OCI-LY1 (cell line): Measurements from ENCODE around the gene SRBD1.

ENCODE experiments used
- H2AFZ ChIP-seq: fragments of 200-600 bp; sonication (generic), shearing (Covaris generic); 2 replicates; pipeline ENCODE4 v1.6.0; 2014; ENCODE audit warnings: antibody characterized with exemption, mild to moderate bottlenecking, low read length
- H3F3A ChIP-seq: fragments of 200-600 bp; sonication (generic), shearing (Covaris generic); 2 replicates; pipeline ENCODE4 v1.6.0; 2014; ENCODE audit warnings: mild to moderate bottlenecking, antibody characterized with exemption, low read length, moderate library complexity; ENCODE audit not compliant: insufficient read depth
- H3K27ac ChIP-seq: fragments of 200-600 bp; sonication (generic); 2 replicates; pipeline ENCODE4 v1.5.1; 2014; ENCODE audit warnings: low read length, mixed run types, mild to moderate bottlenecking, low read depth; ENCODE audit not compliant: poor library complexity, severe bottlenecking
- H3K27me3 ChIP-seq: fragments of 200-600 bp; sonication (generic); 2 replicates; pipeline ENCODE4 v1.6.0; 2014; ENCODE audit warnings: antibody characterized with exemption, mild to moderate bottlenecking, low read length, moderate library complexity; ENCODE audit not compliant: insufficient read depth
- H3K36me3 ChIP-seq: fragments of 200-600 bp; sonication (generic); 2 replicates; pipeline ENCODE4 v1.6.1; 2014; ENCODE audit warnings: mild to moderate bottlenecking, antibody characterized with exemption, low read length, moderate library complexity, mixed read lengths; ENCODE audit not compliant: insufficient read depth
- H3K4me1 ChIP-seq: fragments of 200-600 bp; sonication (generic); 2 replicates; pipeline ENCODE4 v1.5.1; 2014; ENCODE audit warnings: mild to moderate bottlenecking, low read length, moderate library complexity; ENCODE audit not compliant: insufficient read depth, severe bottlenecking
- H3K4me2 ChIP-seq: fragments of 200-600 bp; sonication (generic), shearing (Covaris generic); 2 replicates; pipeline ENCODE4 v1.6.1; 2014; ENCODE audit warnings: low read length
- H3K4me3 ChIP-seq: fragments of 200-600 bp; sonication (generic); 2 replicates; pipeline ENCODE4 v1.5.1; 2014; ENCODE audit warnings: low read length, low read depth, mild to moderate bottlenecking, mixed read lengths; ENCODE audit not compliant: poor library complexity, severe bottlenecking
- H3K79me2 ChIP-seq: fragments of 200-600 bp; shearing (Covaris generic); 2 replicates; pipeline ENCODE4 v1.6.1; 2016; ENCODE audit warnings: mixed run types, low read length, mixed read lengths; ENCODE audit not compliant: insufficient read depth
- H3K9ac ChIP-seq: fragments of 200-600 bp; sonication (generic), shearing (Covaris generic); 2 replicates; pipeline ENCODE4 v1.6.1; 2014; ENCODE audit warnings: mild to moderate bottlenecking, low read length, mixed read lengths
- H3K9me2 ChIP-seq: fragments of 200-600 bp; sonication (generic), shearing (Covaris generic); 2 replicates; pipeline ENCODE4 v1.6.1; 2014; ENCODE audit warnings: low read depth, mild to moderate bottlenecking, low read length, mixed read lengths
- H3K9me3 ChIP-seq: fragments of 200-600 bp; shearing (Covaris generic); 2 replicates; pipeline ENCODE4 v1.6.1; 2014; ENCODE audit warnings: low read length, mixed read lengths
- H4K20me1 ChIP-seq: fragments of 200-600 bp; sonication (generic), shearing (Covaris generic); 2 replicates; pipeline ENCODE4 v1.6.0; 2016; ENCODE audit warnings: mild to moderate bottlenecking, low read length; ENCODE audit not compliant: insufficient read depth
- CTCF ChIP-seq: fragments of 200-600 bp; sonication (generic), shearing (Covaris generic); IDR thresholded peaks from 2 replicates; pipeline ENCODE4 v1.5.1; 2017; ENCODE audit warnings: mild to moderate bottlenecking, antibody characterized with exemption, low read length, moderate library complexity, mixed read lengths
- EZH2 ChIP-seq: fragments of 200-600 bp; sonication (generic), shearing (Covaris generic); IDR thresholded peaks from 2 replicates; pipeline ENCODE4 v1.8.0; 2017; ENCODE audit warnings: borderline replicate concordance, mixed run types, mild to moderate bottlenecking, antibody characterized with exemption, low read length, moderate library complexity, mixed read lengths

SRBD1 gene

DNA sequence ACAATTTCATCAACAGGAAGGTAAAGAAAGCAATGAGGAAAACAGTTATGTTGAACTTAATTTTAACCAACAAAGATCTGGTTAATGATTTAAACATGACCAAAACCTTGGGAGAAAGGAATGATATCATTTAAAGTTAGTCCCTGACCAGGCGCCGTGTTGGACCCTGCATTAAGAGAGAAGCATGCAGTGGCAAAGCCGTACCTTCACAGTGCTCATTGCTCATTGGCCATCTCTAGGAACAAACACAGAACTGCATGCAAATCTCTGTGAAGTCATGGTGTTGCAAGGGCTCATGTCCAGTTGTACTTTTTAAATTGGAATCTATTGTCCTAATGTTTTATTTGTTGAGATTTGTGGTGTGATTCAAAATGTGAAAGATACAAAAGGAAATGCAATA lies 12.0 kb upstream of the SRBD1 start:
- TF ChIP-seq CTCF, result no peak
- no peak for TF ChIP-seq EZH2
- no peaks in the 10 kb centered on the region for H3K9me2 ChIP-seq

GRCh38 chr2:45622336-45623075 lies 11.4 kb upstream of the SRBD1 start:
- no peaks in the 10 kb centered on the region for H3K4me1 ChIP-seq
- H3K79me2 ChIP-seq, result no peaks in the 10 kb centered on the region
- no peaks in the 10 kb centered on the region for H3F3A ChIP-seq
- no peak for TF ChIP-seq EZH2
- no peak for TF ChIP-seq CTCF
- no peaks in the 10 kb centered on the region for H3K9me3 ChIP-seq
- H3K27ac ChIP-seq, result no peak overlapping the region
- no peaks in the 10 kb centered on the region for H4K20me1 ChIP-seq
- no peak overlapping the region for H3K9ac ChIP-seq
- no peaks in the 10 kb centered on the region for H3K9me2 ChIP-seq
- no peak overlapping the region for H2AFZ ChIP-seq
- H3K36me3 ChIP-seq, result no peaks in the 10 kb centered on the region
- no peak overlapping the region for H3K4me2 ChIP-seq
- H3K27me3 ChIP-seq, result no peaks in the 10 kb centered on the region
- no peak overlapping the region for H3K4me3 ChIP-seq

More for the DNA sequence above, 12.0 kb upstream of the SRBD1 start:
- H3K27ac ChIP-seq, result no peak overlapping the region
- no peaks in the 10 kb centered on the region for H3K9me3 ChIP-seq
- no peaks in the 10 kb centered on the region for H4K20me1 ChIP-seq
- no peaks in the 10 kb centered on the region for H3K4me1 ChIP-seq
- H3K9ac ChIP-seq, result no peak overlapping the region
- no peak overlapping the region for H3K4me3 ChIP-seq
- H3K27me3 ChIP-seq, result no peaks in the 10 kb centered on the region
- no peaks in the 10 kb centered on the region for H3K36me3 ChIP-seq
- no peaks in the 10 kb centered on the region for H3F3A ChIP-seq
- no peak overlapping the region for H3K4me2 ChIP-seq
- no peaks in the 10 kb centered on the region for H3K79me2 ChIP-seq
- H2AFZ ChIP-seq, result no peak overlapping the region

GRCh38 chr2:45617496-45617895 lies 6.4 kb upstream of the SRBD1 start:
- no peak overlapping the region for H3K4me2 ChIP-seq
- H3K27me3 ChIP-seq, result no peaks in the 10 kb centered on the region
- TF ChIP-seq CTCF, result no peak
- no peak for TF ChIP-seq EZH2
- no peak overlapping the region for H3K27ac ChIP-seq
- H3K9me2 ChIP-seq, result no peaks in the 10 kb centered on the region
- no peaks in the 10 kb centered on the region for H3F3A ChIP-seq
- H3K9me3 ChIP-seq, result no peaks in the 10 kb centered on the region
- H2AFZ ChIP-seq, result no peak overlapping the region
- H3K4me1 ChIP-seq, result no peaks in the 10 kb centered on the region
- H3K36me3 ChIP-seq, result no peaks in the 10 kb centered on the region
- H3K9ac ChIP-seq, result no peak overlapping the region
- H3K4me3 ChIP-seq, result no peak overlapping the region
- H3K79me2 ChIP-seq, result no peaks in the 10 kb centered on the region
- no peaks in the 10 kb centered on the region for H4K20me1 ChIP-seq
